K562 (cell line): ENCODE data around the gene KAT2B. TPM values are rescaled to one million over a fixed set of nuclear protein-coding genes. Genes with fewer than 3 reads are reported as not detected.

ENCODE experiments used
- C11orf30 ChIP-seq: fragments of 450-650 bp; IDR thresholded peaks from 2 replicates; pipeline ENCODE4 v1.6.1; 2016; ENCODE audit warnings: low read depth, mild to moderate bottlenecking
- CBFA2T2 ChIP-seq: fragments of 450-650 bp; conservative IDR thresholded peaks from 2 replicates; pipeline ENCODE4 v1.6.1; 2017; ENCODE audit warnings: mild to moderate bottlenecking
- CHD4 ChIP-seq: fragments of 200-600 bp; sonication (generic); IDR thresholded peaks from 3 replicates; pipeline ENCODE4 v1.6.1; 2012; ENCODE audit warnings: low read depth, mild to moderate bottlenecking, mixed read lengths, low read length, inconsistent platforms; ENCODE audit not compliant: insufficient read depth, insufficient replicate concordance, poor library complexity, severe bottlenecking
- FOXJ2 ChIP-seq: fragments of 200-800 bp; sonication (Bioruptor generic); IDR thresholded peaks from 2 replicates; pipeline ENCODE4 v1.6.1; 2016; ENCODE audit warnings: missing genetic modification characterization, missing compliant biosample characterization
- GABPB1 ChIP-seq: sonication (generic); formaldehyde crosslinking; IDR thresholded peaks from 2 replicates; pipeline ENCODE4 v1.8.0; 2022; ENCODE audit warnings: mild to moderate bottlenecking, missing genetic modification reagents
- MAFG ChIP-seq: fragments of 450-650 bp; conservative IDR thresholded peaks from 2 replicates; pipeline ENCODE4 v1.6.1; 2016; ENCODE audit warnings: missing genetic modification characterization, missing compliant biosample characterization
- MAFK ChIP-seq: IDR thresholded peaks from 2 replicates; pipeline ENCODE4 v1.6.1; 2011; ENCODE audit warnings: low read length, improper control_type of control experiment
- OTX1 ChIP-seq: fragments of 450-650 bp; formaldehyde crosslinking; IDR thresholded peaks from 2 replicates; pipeline ENCODE4 v1.4.0; 2022; ENCODE audit warnings: mild to moderate bottlenecking
- POLR2A ChIP-seq: fragments of 450-650 bp; conservative IDR thresholded peaks from 2 replicates; pipeline ENCODE4 v1.6.1; 2016
- THRAP3 ChIP-seq: fragments of 450-650 bp; IDR thresholded peaks from 2 replicates; pipeline ENCODE4 v1.6.1; 2016; ENCODE audit warnings: mild to moderate bottlenecking, inconsistent platforms, borderline replicate concordance
- ZFP30 ChIP-seq: fragments of 250-450 bp; sonication (Bioruptor Pico); IDR thresholded peaks from 2 replicates; pipeline ENCODE4 v1.8.0; 2022; ENCODE audit warnings: moderate library complexity, mild to moderate bottlenecking, inconsistent platforms, borderline replicate concordance
- ZNF3 ChIP-seq: fragments of 250-450 bp; sonication (Bioruptor Pico); IDR thresholded peaks from 2 replicates; pipeline ENCODE4 v1.5.0; 2021; ENCODE audit warnings: mild to moderate bottlenecking, moderate library complexity
- ZNF316 ChIP-seq: fragments of 450-650 bp; IDR thresholded peaks from 2 replicates; pipeline ENCODE4 v1.6.1; 2016
- ZSCAN32 ChIP-seq: fragments of 450-650 bp; formaldehyde crosslinking; IDR thresholded peaks from 2 replicates; pipeline ENCODE4 v1.4.0; 2020; ENCODE audit warnings: mild to moderate bottlenecking, moderate library complexity
- polyA plus RNA-seq, 8 experiments: library from polyadenylated mRNA; depleted of rRNA in 4 of 8; stranded (reverse) in 5 of 8; unstranded in 3 of 8; fragments of >200 nt; fragmentation: Nextera tagmentation in 2 of 8; fragmentation: Illumina TruSeq in 1 of 8; extraction: Ambion mirVana in 2 of 8; extraction: Trizol in 1 of 8; gene quantifications; 2 replicates each; pipeline versions ENCODE4 v1.2.1 to v1.2.3, GENCODE V29; 2011 to 2014; ENCODE audit warnings: inconsistent platforms in 1 of 8, missing spikeins in 1 of 8
- total RNA-seq, 7 experiments: library from RNA; depleted of rRNA in 6 of 7; stranded (reverse); fragments of >200 nt in 6 of 7; fragmentation: Illumina TruSeq in 2 of 7; extraction: Trizol in 2 of 7; gene quantifications; 2 replicates each; pipeline versions ENCODE4 v1.2.1 to v1.2.3, GENCODE V29; 2011 to 2021; ENCODE audit warnings: low replicate concordance in 1 of 7
- TF ChIP-seq, protein P1 (sequence below): sonication (generic); formaldehyde crosslinking; IDR thresholded peaks from 2 replicates; pipeline ENCODE4 v1.8.0; 2022; ENCODE audit warnings: missing genetic modification reagents, mild to moderate bottlenecking, borderline replicate concordance
- TF ChIP-seq, protein P2 (sequence below): sonication (generic); formaldehyde crosslinking; IDR thresholded peaks from 2 replicates; pipeline ENCODE4 v1.8.0; 2022; ENCODE audit warnings: mild to moderate bottlenecking, missing genetic modification reagents
- TF ChIP-seq, protein P3 (sequence below): fragments of 450-650 bp; IDR thresholded peaks from 2 replicates; pipeline ENCODE4 v1.7.1; 2018; ENCODE audit warnings: mild to moderate bottlenecking, low read depth; ENCODE audit not compliant: partially characterized antibody

Gene KAT2B
- total and polyA plus RNA-seq, 9 of the 15 experiments (the other 6 are each of a cell fraction or from before 2014, with no cell fraction given), result 3.3 to 14.9 (median 12.2) TPM

DNA sequence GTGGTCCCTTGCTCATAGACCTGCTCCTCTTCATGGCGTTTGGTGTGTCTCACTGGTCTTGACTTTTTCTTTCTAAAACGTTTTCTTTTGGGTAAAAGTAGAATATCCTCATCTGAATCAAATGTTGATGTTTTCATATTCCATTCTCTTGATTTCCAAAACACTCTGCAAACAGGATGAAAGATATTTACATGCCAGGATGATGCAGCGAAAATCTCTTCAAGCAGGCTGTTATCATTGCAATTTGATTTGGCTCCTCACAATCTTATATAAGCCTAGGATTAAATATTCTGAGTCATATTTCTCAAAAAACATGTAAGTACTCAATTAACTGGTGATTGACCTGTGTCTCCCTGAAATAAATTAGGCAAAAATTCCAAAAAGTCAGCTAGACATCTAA, 38.3 kb upstream of the KAT2B start (continued):
- TF ChIP-seq, protein P1, sequence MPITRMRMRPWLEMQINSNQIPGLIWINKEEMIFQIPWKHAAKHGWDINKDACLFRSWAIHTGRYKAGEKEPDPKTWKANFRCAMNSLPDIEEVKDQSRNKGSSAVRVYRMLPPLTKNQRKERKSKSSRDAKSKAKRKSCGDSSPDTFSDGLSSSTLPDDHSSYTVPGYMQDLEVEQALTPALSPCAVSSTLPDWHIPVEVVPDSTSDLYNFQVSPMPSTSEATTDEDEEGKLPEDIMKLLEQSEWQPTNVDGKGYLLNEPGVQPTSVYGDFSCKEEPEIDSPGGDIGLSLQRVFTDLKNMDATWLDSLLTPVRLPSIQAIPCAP (CRISPR knock-in tag), result no peak
- TF ChIP-seq CBFA2T2, result no peak
- no peak for TF ChIP-seq POLR2A
- 0 out of 2 replicates have a peak, but pooled peaks have one; percentile 20 for TF ChIP-seq FOXJ2
- no peak for TF ChIP-seq OTX1 (CRISPR knock-in tag)
- TF ChIP-seq, protein P2, sequence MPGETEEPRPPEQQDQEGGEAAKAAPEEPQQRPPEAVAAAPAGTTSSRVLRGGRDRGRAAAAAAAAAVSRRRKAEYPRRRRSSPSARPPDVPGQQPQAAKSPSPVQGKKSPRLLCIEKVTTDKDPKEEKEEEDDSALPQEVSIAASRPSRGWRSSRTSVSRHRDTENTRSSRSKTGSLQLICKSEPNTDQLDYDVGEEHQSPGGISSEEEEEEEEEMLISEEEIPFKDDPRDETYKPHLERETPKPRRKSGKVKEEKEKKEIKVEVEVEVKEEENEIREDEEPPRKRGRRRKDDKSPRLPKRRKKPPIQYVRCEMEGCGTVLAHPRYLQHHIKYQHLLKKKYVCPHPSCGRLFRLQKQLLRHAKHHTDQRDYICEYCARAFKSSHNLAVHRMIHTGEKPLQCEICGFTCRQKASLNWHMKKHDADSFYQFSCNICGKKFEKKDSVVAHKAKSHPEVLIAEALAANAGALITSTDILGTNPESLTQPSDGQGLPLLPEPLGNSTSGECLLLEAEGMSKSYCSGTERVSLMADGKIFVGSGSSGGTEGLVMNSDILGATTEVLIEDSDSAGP, result no peak
- no peak for TF ChIP-seq ZNF3
- TF ChIP-seq, protein P3, sequence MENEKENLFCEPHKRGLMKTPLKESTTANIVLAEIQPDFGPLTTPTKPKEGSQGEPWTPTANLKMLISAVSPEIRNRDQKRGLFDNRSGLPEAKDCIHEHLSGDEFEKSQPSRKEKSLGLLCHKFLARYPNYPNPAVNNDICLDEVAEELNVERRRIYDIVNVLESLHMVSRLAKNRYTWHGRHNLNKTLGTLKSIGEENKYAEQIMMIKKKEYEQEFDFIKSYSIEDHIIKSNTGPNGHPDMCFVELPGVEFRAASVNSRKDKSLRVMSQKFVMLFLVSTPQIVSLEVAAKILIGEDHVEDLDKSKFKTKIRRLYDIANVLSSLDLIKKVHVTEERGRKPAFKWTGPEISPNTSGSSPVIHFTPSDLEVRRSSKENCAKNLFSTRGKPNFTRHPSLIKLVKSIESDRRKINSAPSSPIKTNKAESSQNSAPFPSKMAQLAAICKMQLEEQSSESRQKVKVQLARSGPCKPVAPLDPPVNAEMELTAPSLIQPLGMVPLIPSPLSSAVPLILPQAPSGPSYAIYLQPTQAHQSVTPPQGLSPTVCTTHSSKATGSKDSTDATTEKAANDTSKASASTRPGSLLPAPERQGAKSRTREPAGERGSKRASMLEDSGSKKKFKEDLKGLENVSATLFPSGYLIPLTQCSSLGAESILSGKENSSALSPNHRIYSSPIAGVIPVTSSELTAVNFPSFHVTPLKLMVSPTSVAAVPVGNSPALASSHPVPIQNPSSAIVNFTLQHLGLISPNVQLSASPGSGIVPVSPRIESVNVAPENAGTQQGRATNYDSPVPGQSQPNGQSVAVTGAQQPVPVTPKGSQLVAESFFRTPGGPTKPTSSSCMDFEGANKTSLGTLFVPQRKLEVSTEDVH, result no peak
- no peak for TF ChIP-seq ZFP30 (CRISPR knock-in tag)
- TF ChIP-seq ZNF316, result 0 out of 2 replicates have a peak, but pooled peaks have one; percentile 28
- peak; percentile 43; the same call in 1 of the 2 replicates for TF ChIP-seq C11orf30
- TF ChIP-seq MAFG, result 0 out of 2 replicates have a peak, but pooled peaks have one; percentile 12
- TF ChIP-seq MAFK, result peak; percentile 23; the same call in 1 of the 2 replicates
- no peak for TF ChIP-seq CHD4
- TF ChIP-seq ZSCAN32, result no peak
- no peak for TF ChIP-seq GABPB1 (CRISPR knock-in tag)
- no peak for TF ChIP-seq THRAP3
